Ishikawa (cell line): ENCODE results near the gene CYP27A1.

ENCODE experiments used
- EP300 ChIP-seq: IDR thresholded peaks from 2 replicates; pipeline ENCODE4 v1.6.1; 2012; ENCODE audit warnings: borderline replicate concordance
- TAF1 ChIP-seq: IDR thresholded peaks from 2 replicates; pipeline ENCODE4 v1.6.1; 2012; ENCODE audit warnings: low read depth, mild to moderate bottlenecking

DNA sequence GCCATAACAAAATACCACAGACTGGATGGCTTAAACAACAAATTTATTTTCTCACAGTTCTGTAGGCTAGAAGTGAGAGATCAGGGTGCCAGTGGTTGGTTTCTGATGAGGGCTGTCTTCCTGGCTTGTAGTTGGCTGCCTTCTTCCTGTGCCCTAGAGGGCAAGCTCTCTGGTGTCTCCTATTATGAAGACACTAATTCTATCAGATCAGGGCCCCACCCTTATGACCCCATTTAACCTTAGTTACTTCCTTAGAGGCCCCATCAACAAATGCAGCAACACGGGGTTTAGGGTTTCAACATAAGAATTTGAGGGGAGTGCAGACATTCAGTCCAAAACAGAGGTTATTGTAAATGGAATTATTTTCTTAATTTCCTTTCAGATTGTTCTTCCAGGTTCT, 22.9 kb downstream of the CYP27A1 start:
- no peak for TF ChIP-seq TAF1
- no peak for TF ChIP-seq EP300
